ENCODE data around the gene GRIK3. TPM values are rescaled to one million over a fixed set of nuclear protein-coding genes. Genes with fewer than 3 reads are reported as not detected.

Gene GRIK3
- total and polyA plus RNA-seq, 2 experiments from 2014 or later = 0.31 to 2.9 TPM

- H3K36me3 ChIP-seq (ENCODE audit: insufficient read depth) = no peaks in the 10 kb centered on the region
- TF ChIP-seq NANOG (IDR thresholded peaks at IDR 0.05; ENCODE audit: borderline replicate concordance) = no peak
- TF ChIP-seq REST (IDR thresholded peaks at IDR 0.05; ENCODE audit: unreplicated experiment) = no peak
- no peak for TF ChIP-seq CREB1 (CRISPR knock-in tag; IDR thresholded peaks at IDR 0.05; ENCODE audit: low read depth)
- TF ChIP-seq, protein P1, sequence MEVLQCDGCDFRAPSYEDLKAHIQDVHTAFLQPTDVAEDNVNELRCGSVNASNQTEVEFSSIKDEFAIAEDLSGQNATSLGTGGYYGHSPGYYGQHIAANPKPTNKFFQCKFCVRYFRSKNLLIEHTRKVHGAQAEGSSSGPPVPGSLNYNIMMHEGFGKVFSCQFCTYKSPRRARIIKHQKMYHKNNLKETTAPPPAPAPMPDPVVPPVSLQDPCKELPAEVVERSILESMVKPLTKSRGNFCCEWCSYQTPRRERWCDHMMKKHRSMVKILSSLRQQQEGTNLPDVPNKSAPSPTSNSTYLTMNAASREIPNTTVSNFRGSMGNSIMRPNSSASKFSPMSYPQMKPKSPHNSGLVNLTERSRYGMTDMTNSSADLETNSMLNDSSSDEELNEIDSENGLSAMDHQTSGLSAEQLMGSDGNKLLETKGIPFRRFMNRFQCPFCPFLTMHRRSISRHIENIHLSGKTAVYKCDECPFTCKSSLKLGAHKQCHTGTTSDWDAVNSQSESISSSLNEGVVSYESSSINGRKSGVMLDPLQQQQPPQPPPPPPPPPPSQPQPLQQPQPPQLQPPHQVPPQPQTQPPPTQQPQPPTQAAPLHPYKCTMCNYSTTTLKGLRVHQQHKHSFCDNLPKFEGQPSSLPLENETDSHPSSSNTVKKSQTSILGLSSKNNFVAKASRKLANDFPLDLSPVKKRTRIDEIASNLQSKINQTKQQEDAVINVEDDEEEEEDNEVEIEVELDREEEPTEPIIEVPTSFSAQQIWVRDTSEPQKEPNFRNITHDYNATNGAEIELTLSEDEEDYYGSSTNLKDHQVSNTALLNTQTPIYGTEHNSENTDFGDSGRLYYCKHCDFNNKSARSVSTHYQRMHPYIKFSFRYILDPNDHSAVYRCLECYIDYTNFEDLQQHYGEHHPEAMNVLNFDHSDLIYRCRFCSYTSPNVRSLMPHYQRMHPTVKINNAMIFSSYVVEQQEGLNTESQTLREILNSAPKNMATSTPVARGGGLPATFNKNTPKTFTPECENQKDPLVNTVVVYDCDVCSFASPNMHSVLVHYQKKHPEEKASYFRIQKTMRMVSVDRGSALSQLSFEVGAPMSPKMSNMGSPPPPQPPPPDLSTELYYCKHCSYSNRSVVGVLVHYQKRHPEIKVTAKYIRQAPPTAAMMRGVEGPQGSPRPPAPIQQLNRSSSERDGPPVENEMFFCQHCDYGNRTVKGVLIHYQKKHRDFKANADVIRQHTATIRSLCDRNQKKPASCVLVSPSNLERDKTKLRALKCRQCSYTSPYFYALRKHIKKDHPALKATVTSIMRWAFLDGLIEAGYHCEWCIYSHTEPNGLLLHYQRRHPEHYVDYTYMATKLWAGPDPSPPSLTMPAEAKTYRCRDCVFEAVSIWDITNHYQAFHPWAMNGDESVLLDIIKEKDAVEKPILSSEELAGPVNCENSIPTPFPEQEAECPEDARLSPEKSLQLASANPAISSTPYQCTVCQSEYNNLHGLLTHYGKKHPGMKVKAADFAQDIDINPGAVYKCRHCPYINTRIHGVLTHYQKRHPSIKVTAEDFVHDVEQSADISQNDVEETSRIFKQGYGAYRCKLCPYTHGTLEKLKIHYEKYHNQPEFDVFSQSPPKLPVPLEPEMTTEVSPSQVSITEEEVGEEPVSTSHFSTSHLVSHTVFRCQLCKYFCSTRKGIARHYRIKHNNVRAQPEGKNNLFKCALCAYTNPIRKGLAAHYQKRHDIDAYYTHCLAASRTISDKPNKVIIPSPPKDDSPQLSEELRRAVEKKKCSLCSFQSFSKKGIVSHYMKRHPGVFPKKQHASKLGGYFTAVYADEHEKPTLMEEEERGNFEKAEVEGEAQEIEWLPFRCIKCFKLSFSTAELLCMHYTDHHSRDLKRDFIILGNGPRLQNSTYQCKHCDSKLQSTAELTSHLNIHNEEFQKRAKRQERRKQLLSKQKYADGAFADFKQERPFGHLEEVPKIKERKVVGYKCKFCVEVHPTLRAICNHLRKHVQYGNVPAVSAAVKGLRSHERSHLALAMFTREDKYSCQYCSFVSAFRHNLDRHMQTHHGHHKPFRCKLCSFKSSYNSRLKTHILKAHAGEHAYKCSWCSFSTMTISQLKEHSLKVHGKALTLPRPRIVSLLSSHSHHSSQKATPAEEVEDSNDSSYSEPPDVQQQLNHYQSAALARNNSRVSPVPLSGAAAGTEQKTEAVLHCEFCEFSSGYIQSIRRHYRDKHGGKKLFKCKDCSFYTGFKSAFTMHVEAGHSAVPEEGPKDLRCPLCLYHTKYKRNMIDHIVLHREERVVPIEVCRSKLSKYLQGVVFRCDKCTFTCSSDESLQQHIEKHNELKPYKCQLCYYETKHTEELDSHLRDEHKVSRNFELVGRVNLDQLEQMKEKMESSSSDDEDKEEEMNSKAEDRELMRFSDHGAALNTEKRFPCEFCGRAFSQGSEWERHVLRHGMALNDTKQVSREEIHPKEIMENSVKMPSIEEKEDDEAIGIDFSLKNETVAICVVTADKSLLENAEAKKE (CRISPR knock-in tag; IDR thresholded peaks at IDR 0.05) = no peak
- TF ChIP-seq EZH2 (IDR thresholded peaks at IDR 0.05; ENCODE audit: low read depth, unreplicated experiment) = no peak
- no peak for TF ChIP-seq EZH2phosphoT487 (IDR thresholded peaks at IDR 0.05; ENCODE audit: unreplicated experiment)
- TF ChIP-seq ZNF114 (CRISPR knock-in tag; IDR thresholded peaks at IDR 0.05) = no peak
- no peak for TF ChIP-seq POLR2AphosphoS5 (IDR thresholded peaks at IDR 0.05; ENCODE audit: low read depth)
- no peak for TF ChIP-seq JUNB (IDR thresholded peaks at IDR 0.05; ENCODE audit: unreplicated experiment)
- TF ChIP-seq ZNF331 (CRISPR knock-in tag; IDR thresholded peaks at IDR 0.05; ENCODE audit: low read depth) = no peak
- no peak for TF ChIP-seq ETS1 (IDR thresholded peaks at IDR 0.05)
- no peak for TF ChIP-seq STAT1 (IDR thresholded peaks at IDR 0.05; ENCODE audit: unreplicated experiment)
- TF ChIP-seq, protein P2, sequence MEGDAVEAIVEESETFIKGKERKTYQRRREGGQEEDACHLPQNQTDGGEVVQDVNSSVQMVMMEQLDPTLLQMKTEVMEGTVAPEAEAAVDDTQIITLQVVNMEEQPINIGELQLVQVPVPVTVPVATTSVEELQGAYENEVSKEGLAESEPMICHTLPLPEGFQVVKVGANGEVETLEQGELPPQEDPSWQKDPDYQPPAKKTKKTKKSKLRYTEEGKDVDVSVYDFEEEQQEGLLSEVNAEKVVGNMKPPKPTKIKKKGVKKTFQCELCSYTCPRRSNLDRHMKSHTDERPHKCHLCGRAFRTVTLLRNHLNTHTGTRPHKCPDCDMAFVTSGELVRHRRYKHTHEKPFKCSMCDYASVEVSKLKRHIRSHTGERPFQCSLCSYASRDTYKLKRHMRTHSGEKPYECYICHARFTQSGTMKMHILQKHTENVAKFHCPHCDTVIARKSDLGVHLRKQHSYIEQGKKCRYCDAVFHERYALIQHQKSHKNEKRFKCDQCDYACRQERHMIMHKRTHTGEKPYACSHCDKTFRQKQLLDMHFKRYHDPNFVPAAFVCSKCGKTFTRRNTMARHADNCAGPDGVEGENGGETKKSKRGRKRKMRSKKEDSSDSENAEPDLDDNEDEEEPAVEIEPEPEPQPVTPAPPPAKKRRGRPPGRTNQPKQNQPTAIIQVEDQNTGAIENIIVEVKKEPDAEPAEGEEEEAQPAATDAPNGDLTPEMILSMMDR (conservative IDR thresholded peaks at IDR 0.05; ENCODE audit: low read depth in 2 of 2) = no peak
- no peaks in the 10 kb centered on the region for H3K27me3 ChIP-seq (ENCODE audit: insufficient read depth)
- H4K20me1 ChIP-seq (replicated peaks; ENCODE audit: insufficient read depth) = no peaks in the 10 kb centered on the region
- ATAC-seq (no peak), DNase-seq (ENCODE audit: low spot score) (no peak)
- H3K4me1 Mint-ChIP-seq = no peaks in the 10 kb centered on the region; the same call in 2 of the 3 replicates
- H2AFZ ChIP-seq = no peak overlapping the region
- H3K4me3 ChIP-seq = no peak overlapping the region
- H3K27ac ChIP-seq (ENCODE audit: low read depth) = no peak overlapping the region
- H3K9me3 Mint-ChIP-seq = 0 out of 3 replicates have a peak, but pooled peaks cover 3% of the 10 kb centered on the region
- no peak overlapping the region for H3K4me3 Mint-ChIP-seq
- no peaks in the 10 kb centered on the region; the same call in 2 of the 3 replicates for H3K36me3 Mint-ChIP-seq (ENCODE audit: low read depth)
- H3K4me2 ChIP-seq = no peak overlapping the region
- H3F3A ChIP-seq (replicated peaks; ENCODE audit: low read depth) = no peaks in the 10 kb centered on the region
- H3K79me2 ChIP-seq (replicated peaks; ENCODE audit: insufficient read depth) = no peaks in the 10 kb centered on the region
- H3K9me2 ChIP-seq (ENCODE audit: insufficient read depth) = no peaks in the 10 kb centered on the region
- no peak overlapping the region for H3K27ac Mint-ChIP-seq
- no peaks in the 10 kb centered on the region for H3K4me1 ChIP-seq (ENCODE audit: insufficient read depth)
- peaks cover 6% of the 10 kb centered on the region for H3K27me3 Mint-ChIP-seq (ENCODE audit: insufficient read depth, low read depth, poor library complexity)
Measured at GRCh38 chr1:36793452-36793851, 240.9 kb downstream of the GRIK3 start.
